ENCODE measurements around the gene FAM229A. TPM values are rescaled to one million over a fixed set of nuclear protein-coding genes. Genes with fewer than 3 reads are reported as not detected.

The FAM229A gene
- total RNA-seq, 2 experiments from 2014 or later = 3.6 to 4.2 TPM

- Mint-ChIP-seq H3K4me3 (no peak overlapping the region), H3K36me3 (peaks cover 14% of the 10 kb centered on the region), H3K27me3 (no peaks in the 10 kb centered on the region), H3K9me3 (no peaks in the 10 kb centered on the region), H3K4me1 (ENCODE audit: low read depth) (peaks cover 27% of the 10 kb centered on the region), H3K27ac (no peak overlapping the region)
- intact Hi-C loops (cut with micrococcal nuclease) = no loop called here
- no peak for DNase-seq
- CTCF ChIA-PET = interaction anchor here (1.3 kb wide), 1 partner anchor 19 kb away, joined by 3 read pairs; the partner anchor contains the start of gene MARCKSL1
- POLR2A ChIA-PET = no interaction called here
Measured at GRCh38 chr1:32316903-32317277, 45.4 kb downstream of the FAM229A start.

DNA sequence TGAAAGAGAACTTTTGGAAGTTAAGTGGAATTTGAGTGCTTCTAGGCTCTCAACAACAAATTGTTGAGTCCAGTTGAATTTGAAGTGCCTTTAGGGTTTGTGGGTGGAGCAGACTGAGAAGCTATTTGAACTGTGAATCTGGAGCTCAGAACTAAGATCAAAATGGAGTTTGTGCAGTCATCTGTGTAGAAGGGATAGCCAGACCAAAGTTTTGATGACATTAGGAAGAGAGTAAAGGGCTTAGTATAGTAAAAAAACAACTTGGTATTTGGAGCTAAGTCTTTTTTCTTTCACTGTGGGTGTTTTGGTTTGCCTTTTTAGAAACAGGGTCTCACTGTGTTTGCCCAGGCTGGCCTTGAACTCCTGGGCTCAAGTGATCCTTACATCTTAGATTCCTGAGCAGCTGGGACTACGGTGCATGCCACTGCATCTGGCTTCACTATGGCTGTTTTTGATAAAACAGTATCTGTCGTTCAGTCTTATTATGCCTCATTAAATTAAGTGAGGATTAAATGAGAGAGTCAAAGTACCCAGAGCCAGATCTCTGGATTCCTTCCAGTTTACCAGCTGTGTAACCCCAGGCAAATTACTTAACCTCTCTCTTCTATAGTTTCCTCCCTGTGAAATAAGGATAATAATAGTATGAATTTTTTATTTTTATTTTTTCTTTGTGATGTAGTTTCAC is 50.4 kb downstream of the FAM229A start:
- ChIA-PET POLR2A (interaction anchor here (1.2 kb wide), 1 partner anchor 132 kb away, joined by 3 read pairs; the partner anchor contains the start of gene TXLNA), CTCF (interaction anchor here (1.3 kb wide), 1 partner anchor 24 kb away, joined by 4 read pairs; the partner anchor contains the start of gene MARCKSL1)
- no peaks in the 10 kb centered on the region for H3K9me3 Mint-ChIP-seq
- H3K27ac Mint-ChIP-seq = peak overlapping the region; percentile 26
- no peak overlapping the region for H3K4me3 Mint-ChIP-seq
- peaks cover 49% of the 10 kb centered on the region for H3K4me1 Mint-ChIP-seq (ENCODE audit: low read depth)
- peaks cover 11% of the 10 kb centered on the region for H3K36me3 Mint-ChIP-seq
- H3K27me3 Mint-ChIP-seq = no peaks in the 10 kb centered on the region
- no peak for DNase-seq
- intact Hi-C loops (cut with micrococcal nuclease) = no loop called here

Other genes with a start within 250 kb of the FAM229A start
- gene TXLNA, start 182.8 kb downstream of the FAM229A start, total RNA-seq = 10 to 100 TPM; 77.4 to 78.2 TPM
- gene CCDC28B, start 161.9 kb downstream of the FAM229A start, total RNA-seq = 10 to 100 TPM; 13.4 to 14.8 TPM
- 1 to 10 TPM; 4.5 to 5.2 TPM for gene IQCC, start 156.8 kb downstream of the FAM229A start, total RNA-seq
- not detected for gene DCDC2B, start 153.4 kb downstream of the FAM229A start, total RNA-seq
- gene TMEM234, start 140.1 kb downstream of the FAM229A start, total RNA-seq = 1 to 10 TPM; 7.8 to 9.9 TPM
- 100 to 1,000 TPM; 297 to 299 TPM for gene EIF3I, start 140.1 kb downstream of the FAM229A start, total RNA-seq
- gene FAM167B, start 115.3 kb downstream of the FAM229A start, total RNA-seq = under 1 TPM; 0.68 to 0.69 TPM
- 100 to 1,000 TPM; 224 to 246 TPM for gene LCK, start 111.2 kb downstream of the FAM229A start, total RNA-seq
- 100 to 1,000 TPM; 136 to 139 TPM for gene HDAC1, start 70.4 kb downstream of the FAM229A start, total RNA-seq
- 10 to 100 TPM; 13.1 to 14.6 TPM for gene MARCKSL1, start 26.3 kb downstream of the FAM229A start, total RNA-seq
- gene TSSK3, start 54 bp upstream of the FAM229A start, total RNA-seq = under 1 TPM; 0.69 to 0.90 TPM
- gene BSDC1, start 32.0 kb upstream of the FAM229A start, total RNA-seq = 10 to 100 TPM; 32.1 to 33.2 TPM
- not detected for gene ZBTB8B, start 102.6 kb upstream of the FAM229A start, total RNA-seq
- gene ZBTB8A, start 176.9 kb upstream of the FAM229A start, total RNA-seq = under 1 TPM; 0.27 to 0.33 TPM